Esophagus muscularis mucosa (tissue), 4 donors: ENCODE data around the gene APCS. TPM values are rescaled to one million over a fixed set of nuclear protein-coding genes. Genes with fewer than 3 reads are reported as not detected.

ENCODE experiments used
- total RNA-seq, 4 donors: library from RNA; depleted of rRNA; stranded (reverse); fragments of >200 nt; gene quantifications; one replicate each; pipeline versions ENCODE4 v1.1.0 to v1.2.1, GENCODE V29; 2016

Gene APCS
- total RNA-seq, 4 donors from 2014 or later, result not detected

Other genes with a start within 250 kb of the APCS start
- not detected for gene OR10J4, start 155.6 kb upstream of the APCS start, total RNA-seq
- gene OR10J1, start 148.1 kb upstream of the APCS start, total RNA-seq, result not detected
- not detected for gene OR10J5, start 51.8 kb upstream of the APCS start, total RNA-seq
- gene CRP, start 126.8 kb downstream of the APCS start, total RNA-seq, result under 1 TPM in 3 of 4 donors, not detected in 1; 0.17 to 0.65 (median 0.42) TPM
- gene DUSP23, start 193.1 kb downstream of the APCS start, total RNA-seq, result 10 to 100 TPM; 43.2 to 75.2 (median 50.1) TPM
- under 1 TPM in 1 of 4 donors, not detected in 3; 0.45 TPM for gene FCRL6, start 214.5 kb downstream of the APCS start, total RNA-seq
- gene SLAMF8, start 239.0 kb downstream of the APCS start, total RNA-seq, result 1 to 10 TPM; 1.9 to 8.4 (median 3.5) TPM